Measurements from ENCODE around the gene PELI2. TPM values are rescaled to one million over a fixed set of nuclear protein-coding genes. Genes with fewer than 3 reads are reported as not detected.

The PELI2 gene
- total RNA-seq, 2 experiments from 2014 or later, result 6.2 to 7.8 TPM

DNA sequence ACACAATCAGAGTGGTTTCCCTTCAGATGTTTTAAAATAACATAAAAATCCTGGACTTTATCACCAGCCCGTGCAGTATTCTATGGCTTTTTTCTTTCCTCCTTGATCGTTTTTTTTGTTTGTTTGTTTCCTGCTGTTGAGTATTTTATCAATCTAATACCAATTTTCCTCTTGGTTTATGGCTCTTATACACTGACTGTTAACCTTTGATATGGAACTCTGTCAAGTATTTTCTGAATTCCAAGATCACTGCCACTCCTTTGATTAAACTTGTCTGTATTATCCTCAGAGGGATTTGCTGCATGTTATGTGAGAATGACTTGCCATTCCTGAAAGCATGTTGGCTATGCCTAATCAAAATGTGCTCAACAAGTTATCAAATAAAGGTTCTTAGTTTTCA lies 88.4 kb downstream of the PELI2 start:
- Mint-ChIP-seq H3K27ac (no peak overlapping the region), H3K4me3 (no peak overlapping the region), H3K36me3 (ENCODE audit: low read depth) (no peaks in the 10 kb centered on the region), H3K27me3 (ENCODE audit: low read depth) (no peaks in the 10 kb centered on the region), H3K4me1 (ENCODE audit: low read depth) (peaks cover 8% of the 10 kb centered on the region), H3K9me3 (no peaks in the 10 kb centered on the region)
- no peak for DNase-seq
- intact Hi-C loops (cut with micrococcal nuclease), result no loop called here
- CTCF ChIA-PET, result no interaction called here

DNA sequence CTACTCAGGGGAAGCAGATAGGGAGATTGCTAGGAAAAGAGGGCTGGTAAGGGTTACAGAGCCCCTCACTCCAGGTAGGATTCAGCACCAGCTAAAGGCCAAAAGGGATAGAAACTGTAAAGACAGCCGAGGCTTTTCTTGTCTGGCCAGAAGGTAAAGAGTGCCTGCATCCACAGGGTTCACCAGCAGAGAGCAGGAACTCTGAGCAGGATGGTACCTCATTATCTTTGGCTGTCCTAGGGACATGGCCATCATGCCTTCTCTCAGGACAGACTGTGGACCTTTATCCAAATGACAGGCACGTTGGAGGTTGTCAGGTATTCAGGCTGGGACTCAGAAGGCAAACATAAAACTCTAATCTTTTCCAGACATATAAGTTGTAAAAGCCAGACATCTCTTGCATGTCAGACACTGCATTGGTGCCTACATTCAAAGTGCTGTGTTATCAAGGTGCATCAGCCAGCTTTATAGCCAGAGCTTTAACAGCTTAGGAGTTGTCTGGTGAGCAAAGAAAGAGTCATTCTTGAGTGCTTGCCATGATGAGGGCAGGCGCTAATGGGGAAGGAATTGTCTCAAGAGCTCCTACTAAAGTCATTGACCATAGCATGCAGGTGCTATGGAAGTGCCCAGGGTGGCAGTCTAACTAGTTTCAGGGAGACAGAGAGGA lies 89.5 kb downstream of the PELI2 start:
- intact Hi-C loops (cut with micrococcal nuclease), result no loop called here
- no peak for DNase-seq
- Mint-ChIP-seq H3K9me3 (no peaks in the 10 kb centered on the region), H3K4me1 (ENCODE audit: low read depth) (no peaks in the 10 kb centered on the region), H3K27ac (no peak overlapping the region), H3K4me3 (no peak overlapping the region), H3K27me3 (ENCODE audit: low read depth) (no peaks in the 10 kb centered on the region), H3K36me3 (ENCODE audit: low read depth) (no peaks in the 10 kb centered on the region)
- CTCF ChIA-PET, result no interaction called here

- intact Hi-C loops (cut with micrococcal nuclease), result no loop called here
- Mint-ChIP-seq H3K36me3 (ENCODE audit: low read depth) (no peaks in the 10 kb centered on the region), H3K4me3 (no peak overlapping the region), H3K9me3 (no peaks in the 10 kb centered on the region), H3K27ac (no peak overlapping the region), H3K27me3 (ENCODE audit: low read depth) (no peaks in the 10 kb centered on the region), H3K4me1 (ENCODE audit: low read depth) (peaks cover 4% of the 10 kb centered on the region)
- CTCF ChIA-PET, result no interaction called here
- DNase-seq, result no peak
These were observed 90.3 kb downstream of the PELI2 start for GRCh38 chr14:56208520-56208919.

- H3K27me3 Mint-ChIP-seq (ENCODE audit: low read depth), result no peaks in the 10 kb centered on the region
- no peak for DNase-seq
- no peaks in the 10 kb centered on the region for H3K9me3 Mint-ChIP-seq
- intact Hi-C loops (cut with micrococcal nuclease), result no loop called here
- H3K36me3 Mint-ChIP-seq (ENCODE audit: low read depth), result no peaks in the 10 kb centered on the region
- peaks cover 15% of the 10 kb centered on the region for H3K4me1 Mint-ChIP-seq (ENCODE audit: low read depth)
- no peak overlapping the region for H3K27ac Mint-ChIP-seq
- no peak overlapping the region for H3K4me3 Mint-ChIP-seq
- CTCF ChIA-PET, result no interaction called here
These were observed 92.4 kb downstream of the PELI2 start for GRCh38 chr14:56210571-56210970.

GRCh38 chr14:56211084-56211483 lies 92.9 kb downstream of the PELI2 start:
- intact Hi-C loops (cut with micrococcal nuclease), result no loop called here
- Mint-ChIP-seq H3K27ac (no peak overlapping the region), H3K4me3 (no peak overlapping the region), H3K36me3 (ENCODE audit: low read depth) (no peaks in the 10 kb centered on the region), H3K4me1 (ENCODE audit: low read depth) (peaks cover 16% of the 10 kb centered on the region), H3K9me3 (no peaks in the 10 kb centered on the region), H3K27me3 (ENCODE audit: low read depth) (no peaks in the 10 kb centered on the region)
- CTCF ChIA-PET, result interaction anchor here (0.6 to 0.7 kb wide), 2 partner anchors 126 to 350 kb away, joined by 4 to 5 read pairs; no protein-coding TSS in a partner anchor
- no peak for DNase-seq

DNA sequence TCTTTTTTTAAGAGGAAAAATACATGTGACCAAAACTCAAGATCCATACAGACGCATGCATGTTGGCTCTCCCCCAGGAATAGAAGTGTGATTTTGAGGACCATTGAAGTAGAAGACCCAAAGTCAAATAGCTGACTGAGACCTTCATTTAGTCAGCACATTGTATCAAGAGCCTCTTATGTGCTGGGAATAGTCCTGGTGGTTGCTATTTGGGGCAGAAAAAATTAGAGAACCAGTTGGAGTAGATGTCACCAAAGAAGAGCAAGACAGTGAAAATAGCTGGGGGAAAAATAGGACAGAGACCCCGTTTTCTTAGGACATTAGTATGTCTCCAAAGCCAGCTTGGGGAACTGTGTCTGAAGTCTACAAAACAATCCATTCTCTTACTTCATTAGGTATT lies 93.6 kb downstream of the PELI2 start:
- Mint-ChIP-seq H3K36me3 (ENCODE audit: low read depth) (no peaks in the 10 kb centered on the region), H3K27me3 (ENCODE audit: low read depth) (no peaks in the 10 kb centered on the region), H3K4me1 (ENCODE audit: low read depth) (peaks cover 18% of the 10 kb centered on the region), H3K4me3 (no peak overlapping the region), H3K27ac (no peak overlapping the region), H3K9me3 (no peaks in the 10 kb centered on the region)
- intact Hi-C loops (cut with micrococcal nuclease), result no loop called here
- CTCF ChIA-PET, result interaction anchor here (0.6 to 0.7 kb wide), 2 partner anchors 126 to 350 kb away, joined by 4 to 5 read pairs; no protein-coding TSS in a partner anchor
- no peak for DNase-seq

DNA sequence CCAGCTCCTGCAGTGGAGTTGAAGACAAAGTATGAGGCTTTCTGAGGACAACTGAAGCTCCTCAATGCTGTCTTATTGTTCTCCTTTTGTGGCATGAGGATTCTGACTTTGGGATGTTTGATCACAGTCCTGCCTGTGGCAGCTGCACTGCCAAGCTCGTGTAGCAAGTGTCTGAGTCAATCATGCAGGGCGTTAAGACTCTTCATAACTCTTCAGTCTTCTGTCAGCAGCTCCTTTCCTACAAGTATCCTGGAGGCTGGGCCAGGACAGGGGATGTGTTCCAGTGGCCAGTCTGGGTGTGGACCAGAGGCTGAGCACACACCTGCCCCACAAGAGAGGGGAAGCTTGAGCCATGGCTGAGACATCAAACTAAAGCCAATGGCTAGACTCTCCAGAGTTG lies 94.3 kb downstream of the PELI2 start:
- H3K4me1 Mint-ChIP-seq (ENCODE audit: low read depth), result peaks cover 19% of the 10 kb centered on the region

GRCh38 chr14:56213306-56213705 lies 95.1 kb downstream of the PELI2 start:
- H3K4me3 Mint-ChIP-seq, result no peak overlapping the region
- CTCF ChIA-PET, result no interaction called here
- no peak overlapping the region for H3K27ac Mint-ChIP-seq
- H3K27me3 Mint-ChIP-seq (ENCODE audit: low read depth), result no peaks in the 10 kb centered on the region
- intact Hi-C loops (cut with micrococcal nuclease), result no loop called here
- no peaks in the 10 kb centered on the region for H3K9me3 Mint-ChIP-seq
- H3K36me3 Mint-ChIP-seq (ENCODE audit: low read depth), result no peaks in the 10 kb centered on the region
- no peak for DNase-seq
- peaks cover 19% of the 10 kb centered on the region for H3K4me1 Mint-ChIP-seq (ENCODE audit: low read depth)

More for the DNA sequence above, 94.3 kb downstream of the PELI2 start:
- intact Hi-C loops (cut with micrococcal nuclease), result no loop called here
- Mint-ChIP-seq H3K27me3 (ENCODE audit: low read depth) (no peaks in the 10 kb centered on the region), H3K9me3 (no peaks in the 10 kb centered on the region), H3K4me3 (no peak overlapping the region), H3K36me3 (ENCODE audit: low read depth) (no peaks in the 10 kb centered on the region), H3K27ac (no peak overlapping the region)
- DNase-seq, result no peak
- CTCF ChIA-PET, result no interaction called here

GRCh38 chr14:56215180-56215579 lies 97.0 kb downstream of the PELI2 start:
- H3K4me3 Mint-ChIP-seq, result no peak overlapping the region
- H3K27me3 Mint-ChIP-seq (ENCODE audit: low read depth), result no peaks in the 10 kb centered on the region
- CTCF ChIA-PET, result no interaction called here
- DNase-seq, result no peak
- no peak overlapping the region for H3K27ac Mint-ChIP-seq
- intact Hi-C loops (cut with micrococcal nuclease), result no loop called here
- H3K4me1 Mint-ChIP-seq (ENCODE audit: low read depth), result peaks cover 19% of the 10 kb centered on the region
- no peaks in the 10 kb centered on the region for H3K36me3 Mint-ChIP-seq (ENCODE audit: low read depth)
- H3K9me3 Mint-ChIP-seq, result no peaks in the 10 kb centered on the region

DNA sequence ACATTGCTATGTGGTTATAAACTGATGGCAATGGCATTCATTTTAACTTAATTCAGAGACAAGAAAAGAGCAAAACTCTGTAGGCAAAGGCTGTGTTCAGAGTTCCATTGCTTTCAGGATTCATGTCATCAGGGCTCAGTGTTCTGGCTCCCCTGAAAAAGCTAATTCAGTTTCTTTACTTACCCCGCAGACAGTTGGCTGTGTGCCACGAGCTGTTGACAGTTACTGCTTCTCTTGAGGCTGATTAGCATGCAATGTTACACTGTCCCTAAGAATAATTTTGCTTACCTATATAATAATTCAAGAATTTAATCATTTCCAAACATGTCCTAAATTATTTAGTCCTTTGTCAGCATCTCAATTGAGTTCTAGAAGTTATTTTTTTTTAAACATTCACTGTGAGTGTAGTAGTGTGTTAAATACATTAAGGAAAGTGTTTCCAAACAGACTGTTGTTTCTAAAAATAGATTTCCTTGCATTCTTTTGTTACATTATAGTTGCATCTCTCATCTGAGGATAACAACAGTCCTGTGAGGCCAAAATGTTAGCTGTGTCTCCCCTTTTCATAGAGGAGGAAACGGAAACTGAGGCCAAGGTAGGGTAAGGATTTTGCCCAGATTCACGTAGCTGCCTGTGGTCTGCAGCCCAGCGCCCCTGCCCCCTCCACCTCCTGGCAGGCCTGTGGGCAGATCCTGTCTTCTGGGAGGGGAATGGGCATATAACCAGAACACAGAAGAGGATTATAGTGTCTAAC lies 98.6 kb downstream of the PELI2 start:
- CTCF ChIA-PET, result interaction anchor here (0.6 kb wide), 1 partner anchor 289 kb away, joined by 3 read pairs; no protein-coding TSS in a partner anchor
- H3K9me3 Mint-ChIP-seq, result no peaks in the 10 kb centered on the region

GRCh38 chr14:56217380-56218045 lies 99.3 kb downstream of the PELI2 start:
- no peaks in the 10 kb centered on the region for H3K36me3 Mint-ChIP-seq (ENCODE audit: low read depth)

More for the DNA sequence above, 98.6 kb downstream of the PELI2 start:
- intact Hi-C loops (cut with micrococcal nuclease), result no loop called here
- Mint-ChIP-seq H3K4me3 (no peak overlapping the region), H3K4me1 (ENCODE audit: low read depth) (peaks cover 19% of the 10 kb centered on the region), H3K27ac (no peak overlapping the region), H3K36me3 (ENCODE audit: low read depth) (no peaks in the 10 kb centered on the region), H3K27me3 (ENCODE audit: low read depth) (no peaks in the 10 kb centered on the region)
- peak; percentile 18 for DNase-seq

GRCh38 chr14:56219666-56220413 lies 101.6 kb downstream of the PELI2 start:
- H3K27ac Mint-ChIP-seq, result no peak overlapping the region
- no peaks in the 10 kb centered on the region for H3K9me3 Mint-ChIP-seq
- DNase-seq, result no peak
- no peaks in the 10 kb centered on the region for H3K27me3 Mint-ChIP-seq (ENCODE audit: low read depth)
- no peaks in the 10 kb centered on the region for H3K36me3 Mint-ChIP-seq (ENCODE audit: low read depth)
- intact Hi-C loops (cut with micrococcal nuclease), result no loop called here
- no peak overlapping the region for H3K4me3 Mint-ChIP-seq
- H3K4me1 Mint-ChIP-seq (ENCODE audit: low read depth), result peaks cover 7% of the 10 kb centered on the region
- CTCF ChIA-PET, result no interaction called here

More at GRCh38 chr14:56217380-56218045, 99.3 kb downstream of the PELI2 start:
- intact Hi-C loops (cut with micrococcal nuclease), result no loop called here
- no peak overlapping the region for H3K4me3 Mint-ChIP-seq
- DNase-seq, result no peak
- no peaks in the 10 kb centered on the region for H3K27me3 Mint-ChIP-seq (ENCODE audit: low read depth)
- H3K27ac Mint-ChIP-seq, result no peak overlapping the region
- CTCF ChIA-PET, result no interaction called here
- H3K9me3 Mint-ChIP-seq, result no peaks in the 10 kb centered on the region
- H3K4me1 Mint-ChIP-seq (ENCODE audit: low read depth), result peaks cover 19% of the 10 kb centered on the region
